Measurements from ENCODE around the gene STUM.
"Not testable (repeated sequence)": the region's sequence is repeated elsewhere in the genome, so short reads cannot be mapped to it uniquely, and the experiment has no call there.

STUM gene

GRCh38 chr1:226584164-226584563 is 35.6 kb downstream of the STUM start:
- DNase-seq, result no peak

DNA sequence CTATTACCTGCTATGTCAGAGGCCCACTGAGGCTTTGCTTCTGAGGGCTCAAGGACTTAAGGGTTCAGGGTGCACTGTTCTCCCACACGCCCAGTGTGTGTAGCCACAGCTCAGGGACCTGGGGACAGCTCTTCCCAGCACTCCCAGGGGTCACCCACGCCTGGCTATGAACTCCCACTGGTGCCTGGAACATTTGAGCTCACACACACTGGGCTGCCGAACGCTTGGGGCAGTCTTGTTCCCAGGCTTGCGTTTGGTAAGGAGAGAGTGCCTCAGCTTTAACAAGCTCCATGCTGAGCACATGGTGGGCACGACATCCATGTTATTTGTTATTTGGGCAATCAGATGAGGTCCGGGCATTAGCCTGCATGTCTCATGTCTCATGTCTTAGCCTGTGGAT is 37.6 kb downstream of the STUM start:
- no peak for DNase-seq

- no peak for DNase-seq
Measured at GRCh38 chr1:226586650-226587422, 38.3 kb downstream of the STUM start.

GRCh38 chr1:226588484-226588883 is 39.9 kb downstream of the STUM start:
- DNase-seq, result no peak

GRCh38 chr1:226589008-226589733 is 40.6 kb downstream of the STUM start:
- no peak for DNase-seq

GRCh38 chr1:226590614-226591013 is 42.0 kb downstream of the STUM start:
- DNase-seq, result no peak

- no peak for DNase-seq
Measured at GRCh38 chr1:226593541-226593940, 45.0 kb downstream of the STUM start.

DNA sequence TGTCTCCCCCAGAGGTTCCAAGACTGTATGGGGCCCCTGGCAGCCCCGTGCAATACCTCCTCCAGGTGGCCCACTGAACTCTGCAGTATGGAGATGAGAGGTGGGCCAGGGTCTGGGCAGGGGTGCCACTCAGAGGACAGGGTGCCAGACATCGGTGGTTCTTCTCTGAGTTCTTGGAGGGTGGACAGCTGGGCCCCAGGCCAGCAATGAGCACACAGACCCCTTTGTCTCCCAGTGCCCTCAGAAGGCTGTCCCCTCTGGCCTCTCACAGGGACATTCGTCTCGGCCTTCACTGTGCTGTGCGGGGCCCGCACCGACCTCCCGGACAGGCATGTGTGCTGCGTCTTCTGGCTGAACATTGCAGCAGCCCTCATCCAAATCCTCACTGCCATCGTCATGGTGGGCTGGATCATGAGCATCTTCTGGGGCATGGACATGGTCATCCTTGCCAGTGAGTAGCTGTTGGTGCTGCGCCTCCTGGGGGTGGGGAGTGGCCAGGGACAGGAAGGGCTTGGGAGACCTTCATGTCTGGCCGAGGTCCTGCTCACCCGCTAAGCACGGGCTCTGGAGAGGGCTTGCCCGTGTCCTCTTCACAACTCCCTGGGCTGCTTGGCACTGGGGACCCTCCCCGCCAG is 48.1 kb downstream of the STUM start:
- DNase-seq, result no peak

- no peak for DNase-seq
Measured at GRCh38 chr1:226597616-226598454, 49.3 kb downstream of the STUM start.

- DNase-seq, result no peak
Measured at GRCh38 chr1:226598455-226598849, 49.9 kb downstream of the STUM start.

GRCh38 chr1:226598955-226599354 is 50.4 kb downstream of the STUM start:
- not testable (repeated sequence) for DNase-seq

DNA sequence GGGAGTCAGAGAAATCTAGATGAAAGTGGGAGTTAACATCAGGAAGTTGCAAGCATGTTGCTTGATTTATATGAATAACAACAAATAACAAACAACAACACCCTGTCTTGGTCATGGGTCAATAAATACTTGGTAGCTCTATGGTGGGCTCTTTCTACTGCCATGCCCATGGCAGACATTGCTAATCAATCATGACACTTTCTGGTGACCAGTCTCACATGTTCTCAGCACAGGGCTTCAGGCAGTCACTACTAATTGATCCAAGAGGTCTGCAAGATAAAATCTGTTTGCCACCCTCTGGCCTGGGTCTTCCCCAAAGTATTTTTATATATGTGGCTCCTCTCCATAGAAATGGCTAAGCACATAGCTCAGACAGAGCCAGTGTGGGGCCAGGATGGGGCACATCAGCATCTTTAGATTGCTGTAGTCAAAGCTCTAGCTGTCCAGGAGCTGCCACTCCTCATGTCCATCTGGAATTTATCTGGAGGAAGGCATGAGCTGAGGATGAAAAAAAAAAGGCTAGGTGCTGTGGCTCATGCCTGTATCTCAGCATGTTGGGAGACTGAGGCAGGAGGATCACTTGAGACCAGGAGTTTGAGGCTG is 51.2 kb downstream of the STUM start:
- DNase-seq, result no peak

- DNase-seq, result no peak
Measured at GRCh38 chr1:226600254-226600653, 51.7 kb downstream of the STUM start.

- no peak for DNase-seq
Measured at GRCh38 chr1:226601456-226601855, 52.9 kb downstream of the STUM start.

- DNase-seq, result no peak
Measured at GRCh38 chr1:226602186-226603021, 53.8 kb downstream of the STUM start.

DNA sequence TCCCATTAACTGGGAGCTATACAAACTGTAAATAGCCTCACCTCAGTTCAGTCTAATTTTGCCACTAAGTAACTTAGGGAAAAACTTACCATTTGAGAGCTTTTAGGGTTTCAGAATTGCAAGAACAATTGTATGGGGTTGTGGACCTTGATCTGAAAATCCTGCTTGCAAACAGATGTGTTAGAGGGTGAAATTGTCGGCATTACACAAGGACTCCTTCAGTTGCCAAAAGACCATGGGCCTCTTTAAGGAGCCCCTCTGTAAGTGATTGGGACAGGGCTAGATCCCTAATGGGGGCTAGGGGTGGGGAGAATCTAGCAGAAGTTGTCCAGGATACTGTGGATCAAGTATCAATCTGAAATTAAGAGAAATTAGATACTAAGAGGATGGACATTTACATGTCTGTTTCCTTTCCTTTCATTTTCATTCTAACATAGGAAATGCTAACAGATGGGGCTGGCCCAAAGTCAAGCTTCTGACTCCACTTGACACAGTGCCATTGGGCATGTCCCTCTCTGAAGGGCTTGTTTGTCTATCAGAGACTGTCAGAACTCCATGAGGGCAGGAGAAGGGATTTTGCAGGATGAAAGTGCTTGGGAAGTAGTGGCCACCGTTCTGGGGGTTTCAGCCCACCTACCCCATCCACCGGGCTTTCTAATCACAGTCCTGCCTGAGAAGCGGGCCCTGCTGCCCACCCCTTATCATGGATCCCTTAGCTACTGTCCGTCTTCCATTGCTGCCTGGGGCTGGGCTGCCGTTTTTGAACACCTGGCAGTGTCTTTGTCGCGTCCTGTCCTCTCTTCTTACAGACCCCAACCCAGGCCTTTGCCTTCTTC is 54.7 kb downstream of the STUM start:
- no peak for DNase-seq

GRCh38 chr1:226603858-226604559 is 55.4 kb downstream of the STUM start:
- no peak for DNase-seq

- no peak for DNase-seq
Measured at GRCh38 chr1:226604560-226605317, 56.2 kb downstream of the STUM start.

GRCh38 chr1:226605318-226605950 is 56.9 kb downstream of the STUM start:
- DNase-seq, result no peak

All from activated naive CD4-positive, alpha-beta T cell (primary cell).